A673 (cell line): ENCODE measurements around the gene COL4A1. TPM values are rescaled to one million over a fixed set of nuclear protein-coding genes. Genes with fewer than 3 reads are reported as not detected.

Source experiments
- BruUV-seq: library from RNA; stranded (reverse); fragments of 400-500 nt; replicated peaks from 2 replicates; lab custom pipeline; 2021; lab: Mats Ljungman, UMichigan
- CTCF ChIA-PET: fragments of 300-600 bp; sonication (Branson Sonifier 250); formaldehyde crosslinking; loops from one replicate; lab custom pipeline; 2022; ENCODE audit warnings: antibody characterized with exemption; lab: Charles Lee
- POLR2A ChIA-PET: fragments of 300-600 bp; sonication (Branson Sonifier 250); formaldehyde crosslinking; loops from one replicate; lab custom pipeline; 2022; ENCODE audit warnings: antibody characterized with exemption; ENCODE audit not compliant: low non-redundant PET; lab: Charles Lee
- DNase-seq: peaks from one replicate; pipeline ENCODE4 v3.0.0-alpha.2; 2015; ENCODE audit warnings: low spot score
- H3K27ac ChIP-seq: fragments of 200-600 bp; sonication (generic); 2 replicates; pipeline ENCODE4 v1.5.1; 2016; ENCODE audit warnings: mixed run types, low read depth, mild to moderate bottlenecking, mixed read lengths, antibody characterized with exemption, low read length; ENCODE audit not compliant: poor library complexity, severe bottlenecking
- H3K27me3 ChIP-seq: fragments of 200-600 bp; sonication (generic); replicated peaks from 2 replicates; pipeline ENCODE4 v1.6.1; 2017; ENCODE audit warnings: mixed run types, low read depth, mild to moderate bottlenecking, mixed read lengths, antibody characterized with exemption, low read length; ENCODE audit not compliant: insufficient read depth, poor library complexity
- H3K36me3 ChIP-seq: fragments of 200-600 bp; sonication (generic); 2 replicates; pipeline ENCODE4 v1.6.1; 2016; ENCODE audit warnings: mixed run types, mild to moderate bottlenecking, mixed read lengths, antibody characterized with exemption, low read length; ENCODE audit not compliant: insufficient read depth, poor library complexity, severe bottlenecking
- H3K4me1 ChIP-seq: fragments of 200-600 bp; sonication (generic); 2 replicates; pipeline ENCODE4 v1.6.1; 2017; ENCODE audit warnings: mixed run types, mild to moderate bottlenecking, mixed read lengths, antibody characterized with exemption, low read length; ENCODE audit not compliant: insufficient read depth, poor library complexity, severe bottlenecking
- H3K4me3 ChIP-seq: fragments of 200-600 bp; sonication (generic); 2 replicates; pipeline ENCODE4 v1.5.1; 2016; ENCODE audit warnings: low read depth, mixed run types, mild to moderate bottlenecking, mixed read lengths, low read length; ENCODE audit not compliant: poor library complexity, severe bottlenecking
- H3K9me3 ChIP-seq: fragments of 200-600 bp; sonication (generic); 2 replicates; pipeline ENCODE4 v1.6.1; 2016; ENCODE audit warnings: mixed run types, low read depth, mild to moderate bottlenecking, mixed read lengths, antibody characterized with exemption, low read length; ENCODE audit not compliant: poor library complexity, severe bottlenecking
- EZH2 ChIP-seq: fragments of 200-600 bp; sonication (generic); IDR thresholded peaks from 2 replicates; pipeline ENCODE4 v1.6.1; 2017; ENCODE audit warnings: borderline replicate concordance, low read depth, mild to moderate bottlenecking, mixed read lengths, antibody characterized with exemption, low read length; ENCODE audit not compliant: poor library complexity, severe bottlenecking
- intact Hi-C: fragments of 100-400 bp; cut with micrococcal nuclease; formaldehyde crosslinking; loops from one replicate; pipeline ENCODE4 v1.10.0; 2022; ENCODE audit not compliant: unreplicated experiment
- total RNA-seq: library from RNA; stranded (reverse); gene quantifications from 2 replicates; pipeline ENCODE4 v1.2.3, GENCODE V29; 2021
- TF ChIP-seq, protein P1 (sequence below): fragments of 300-800, 200-600 bp; sonication (generic); conservative IDR thresholded peaks from 2 replicates; pipeline ENCODE4 v1.5.1; 2017; ENCODE audit warnings: low read depth, mild to moderate bottlenecking, antibody characterized with exemption, low read length, moderate library complexity, mixed read lengths

COL4A1 gene
- total RNA-seq, 1 experiment from 2014 or later: 83.9 TPM

DNA sequence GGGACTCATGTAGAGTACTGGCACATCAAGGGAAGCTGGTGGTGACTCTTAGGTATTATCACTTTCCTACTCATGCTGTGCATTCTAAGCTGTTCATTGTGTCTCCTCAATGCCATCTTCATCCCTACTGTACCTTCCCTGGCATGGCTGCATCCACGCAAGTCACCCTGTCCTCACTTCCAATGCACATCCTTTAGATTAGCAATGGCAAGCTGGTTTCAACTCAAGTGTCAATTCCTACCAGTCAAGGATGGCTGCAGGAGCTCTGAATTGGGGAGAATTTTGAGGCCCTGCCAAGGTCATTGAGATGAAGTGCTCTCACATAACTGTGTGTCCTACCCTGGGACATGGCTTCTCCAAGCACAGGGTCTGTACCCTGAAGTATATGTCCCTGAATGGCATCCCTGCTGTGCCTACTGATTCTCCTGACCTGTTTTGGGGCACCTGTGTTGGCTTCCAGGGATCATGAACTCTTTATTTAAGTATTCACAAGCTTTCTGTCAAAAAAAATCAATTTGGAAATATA, 24.6 kb downstream of the COL4A1 start:
- H3K27me3 ChIP-seq: no peaks in the 10 kb centered on the region
- H3K36me3 ChIP-seq: no peaks in the 10 kb centered on the region
- CTCF ChIA-PET: interaction anchor here (0.6 kb wide), 1 partner anchor 35 kb away, joined by 3 read pairs; no protein-coding TSS in a partner anchor
- no peaks in the 10 kb centered on the region for H3K9me3 ChIP-seq
- H3K4me1 ChIP-seq: no peaks in the 10 kb centered on the region
- intact Hi-C loops: no loop called here
- no TSS peak for BruUV-seq
- TF ChIP-seq, protein P1, sequence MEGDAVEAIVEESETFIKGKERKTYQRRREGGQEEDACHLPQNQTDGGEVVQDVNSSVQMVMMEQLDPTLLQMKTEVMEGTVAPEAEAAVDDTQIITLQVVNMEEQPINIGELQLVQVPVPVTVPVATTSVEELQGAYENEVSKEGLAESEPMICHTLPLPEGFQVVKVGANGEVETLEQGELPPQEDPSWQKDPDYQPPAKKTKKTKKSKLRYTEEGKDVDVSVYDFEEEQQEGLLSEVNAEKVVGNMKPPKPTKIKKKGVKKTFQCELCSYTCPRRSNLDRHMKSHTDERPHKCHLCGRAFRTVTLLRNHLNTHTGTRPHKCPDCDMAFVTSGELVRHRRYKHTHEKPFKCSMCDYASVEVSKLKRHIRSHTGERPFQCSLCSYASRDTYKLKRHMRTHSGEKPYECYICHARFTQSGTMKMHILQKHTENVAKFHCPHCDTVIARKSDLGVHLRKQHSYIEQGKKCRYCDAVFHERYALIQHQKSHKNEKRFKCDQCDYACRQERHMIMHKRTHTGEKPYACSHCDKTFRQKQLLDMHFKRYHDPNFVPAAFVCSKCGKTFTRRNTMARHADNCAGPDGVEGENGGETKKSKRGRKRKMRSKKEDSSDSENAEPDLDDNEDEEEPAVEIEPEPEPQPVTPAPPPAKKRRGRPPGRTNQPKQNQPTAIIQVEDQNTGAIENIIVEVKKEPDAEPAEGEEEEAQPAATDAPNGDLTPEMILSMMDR: no peak
- H3K27ac ChIP-seq: no peak overlapping the region
- H3K4me3 ChIP-seq: no peak overlapping the region
- POLR2A ChIA-PET: no interaction called here
- no peak for DNase-seq

DNA sequence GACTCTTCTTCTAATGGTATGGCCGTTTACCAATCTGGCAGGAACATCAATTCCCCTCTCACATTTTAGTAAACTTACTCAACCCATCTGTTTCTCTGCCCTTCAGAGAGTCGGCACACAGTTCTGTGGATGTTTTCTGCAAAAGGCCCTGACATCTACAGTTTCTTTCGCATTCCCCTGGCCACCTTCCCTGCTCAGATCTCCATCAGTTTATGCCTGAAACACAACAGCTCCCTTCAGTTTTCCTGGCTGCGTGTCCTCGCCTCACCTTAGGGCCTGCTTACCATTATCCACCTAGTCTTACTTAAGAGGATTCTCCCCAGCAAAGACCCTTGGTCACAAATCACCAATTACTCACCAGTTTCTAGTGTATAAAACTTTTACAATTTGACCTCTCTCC, 25.2 kb downstream of the COL4A1 start:
- no peaks in the 10 kb centered on the region for H3K36me3 ChIP-seq
- ChIA-PET CTCF (interaction anchor here (0.6 kb wide), 1 partner anchor 34 kb away, joined by 3 read pairs; no protein-coding TSS in a partner anchor), POLR2A (no interaction called here)
- H3K4me3 ChIP-seq: no peak overlapping the region
- TF ChIP-seq, protein P1: no peak
- TF ChIP-seq EZH2: no peak
- H3K9me3 ChIP-seq: no peaks in the 10 kb centered on the region
- BruUV-seq: no TSS peak
- no peak overlapping the region for H3K27ac ChIP-seq
- H3K27me3 ChIP-seq: no peaks in the 10 kb centered on the region
- H3K4me1 ChIP-seq: peaks cover 5% of the 10 kb centered on the region
- intact Hi-C loops: no loop called here
- no peak for DNase-seq

DNA sequence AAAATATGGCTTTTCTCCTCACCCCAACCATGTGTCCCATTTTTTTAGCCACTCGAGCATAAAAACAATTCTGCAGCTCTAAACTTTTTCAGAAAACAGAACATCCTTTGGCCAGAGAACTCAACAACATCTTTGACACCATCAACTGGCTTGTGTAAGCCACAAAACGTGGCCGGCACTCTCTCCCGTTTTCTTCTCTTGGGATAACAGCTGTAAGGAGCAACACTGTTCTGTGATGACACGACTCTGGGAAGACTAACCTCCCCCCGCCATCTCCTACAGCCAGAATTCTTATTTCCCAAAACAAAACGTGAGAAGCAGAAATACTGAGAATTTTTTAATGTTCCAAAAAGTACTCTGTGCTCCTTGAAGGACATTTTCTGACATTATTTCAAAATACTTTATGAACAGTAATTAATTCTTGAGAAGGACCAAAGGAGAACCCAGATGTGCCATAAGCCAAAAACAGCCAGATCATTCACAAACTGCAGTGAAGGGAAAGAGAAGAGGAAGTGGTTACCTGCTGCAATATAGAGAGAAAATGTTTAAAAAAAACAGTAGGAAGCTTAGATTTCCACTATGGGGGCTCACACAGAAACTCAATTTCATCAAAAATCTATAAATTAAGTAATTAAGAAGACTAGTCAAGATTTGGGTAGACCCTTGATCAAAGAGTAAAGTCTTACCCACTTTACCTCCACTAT, 25.8 kb downstream of the COL4A1 start:
- intact Hi-C loops: no loop called here
- Histone ChIP-seq H3K27ac (no peak overlapping the region), H3K27me3 (no peaks in the 10 kb centered on the region), H3K4me1 (peaks cover 11% of the 10 kb centered on the region), H3K4me3 (no peak overlapping the region), H3K9me3 (no peaks in the 10 kb centered on the region), H3K36me3 (no peaks in the 10 kb centered on the region)
- ChIA-PET CTCF (no interaction called here), POLR2A (no interaction called here)
- TF ChIP-seq EZH2: no peak
- TF ChIP-seq, protein P1: no peak
- no TSS peak for BruUV-seq
- no peak for DNase-seq
